ENCODE results near the gene ULK1. TPM values are rescaled to one million over a fixed set of nuclear protein-coding genes. Genes with fewer than 3 reads are reported as not detected.

Gene ULK1
- total RNA-seq, 4 donors from 2014 or later = 17.5 to 140 (median 28.0) TPM

- DNase-seq = no peak
Measured at GRCh38 chr12:131908092-131909080, 14.0 kb downstream of the ULK1 start.

GRCh38 chr12:131909081-131909751 lies 14.8 kb downstream of the ULK1 start:
- 95% methylated on average over 59 of the region's 61 CpGs; no CpG with 5 or more reads in 1 of the 2 donors for WGBS, 2 donors (ENCODE audit: low coverage in 1 of 2)
- no peaks in the 10 kb centered on the region for H3K9me3 ChIP-seq
- DNase-seq = no peak
- no peak overlapping the region for H3K4me3 ChIP-seq
- in situ Hi-C loops (cut with MboI; ENCODE audit: low pct_ligation_motif_present in 1 of 4, low pct_unique_long_range_greater_than_20kb in 1 of 4, low sequenced_read_pairs in 3 of 4) (no loop called here), intact Hi-C loops (cut with DNase I; ENCODE audit: low total_unique reads) (no loop called here)
- H3K27me3 ChIP-seq = no peaks in the 10 kb centered on the region
- peaks cover 0 to 26% (median 9%) of the 10 kb centered on the region in 4 donors for H3K36me3 ChIP-seq
- peaks cover 0 to 10% (median 8%) of the 10 kb centered on the region in 4 donors for H3K4me1 ChIP-seq
- no peak for TF ChIP-seq POLR2AphosphoS5 (IDR thresholded peaks at IDR 0.05)
- no peak for TF ChIP-seq EP300 (IDR thresholded peaks at IDR 0.05; ENCODE audit: low read depth)
- no peak for TF ChIP-seq CTCF (IDR thresholded peaks at IDR 0.05)
- no peak for TF ChIP-seq POLR2A (IDR thresholded peaks at IDR 0.05)
- no peak overlapping the region for H3K27ac ChIP-seq

More at GRCh38 chr12:131908092-131909080, 14.0 kb downstream of the ULK1 start:
- peaks cover 0 to 10% (median 8%) of the 10 kb centered on the region in 4 donors for H3K4me1 ChIP-seq
- no peak overlapping the region for H3K4me3 ChIP-seq
- no peak for TF ChIP-seq EP300 (IDR thresholded peaks at IDR 0.05; ENCODE audit: low read depth)
- no peak for TF ChIP-seq POLR2AphosphoS5 (IDR thresholded peaks at IDR 0.05)
- TF ChIP-seq CTCF (IDR thresholded peaks at IDR 0.05) = no peak
- TF ChIP-seq POLR2A (IDR thresholded peaks at IDR 0.05) = no peak
- H3K9me3 ChIP-seq = no peaks in the 10 kb centered on the region
- H3K27ac ChIP-seq = no peak overlapping the region
- in situ Hi-C loops (cut with MboI; ENCODE audit: low pct_ligation_motif_present in 1 of 4, low pct_unique_long_range_greater_than_20kb in 1 of 4, low sequenced_read_pairs in 3 of 4) (no loop called here), intact Hi-C loops (cut with DNase I; ENCODE audit: low total_unique reads) (no loop called here)
- 98% methylated on average over 90 of the region's 96 CpGs; no CpG with 5 or more reads in 1 of the 2 donors for WGBS, 2 donors (ENCODE audit: low coverage in 1 of 2)
- H3K27me3 ChIP-seq = no peaks in the 10 kb centered on the region
- H3K36me3 ChIP-seq = peaks cover 0 to 24% (median 6%) of the 10 kb centered on the region in 4 donors

GRCh38 chr12:131909752-131910219 lies 15.4 kb downstream of the ULK1 start:
- TF ChIP-seq EP300 (IDR thresholded peaks at IDR 0.05; ENCODE audit: low read depth) (no peak), CTCF (IDR thresholded peaks at IDR 0.05) (no peak), POLR2A (IDR thresholded peaks at IDR 0.05) (no peak), POLR2AphosphoS5 (IDR thresholded peaks at IDR 0.05) (no peak)
- intact Hi-C loops (cut with DNase I; ENCODE audit: low total_unique reads) = no loop called here
- Histone ChIP-seq H3K4me1 (peaks cover 0 to 10% (median 8%) of the 10 kb centered on the region in 4 donors), H3K9me3 (no peaks in the 10 kb centered on the region), H3K36me3 (peaks cover 0 to 30% (median 12%) of the 10 kb centered on the region in 4 donors), H3K27me3 (no peaks in the 10 kb centered on the region), H3K4me3 (no peak overlapping the region), H3K27ac (no peak overlapping the region)
- in situ Hi-C loops (cut with MboI; ENCODE audit: low pct_ligation_motif_present in 1 of 4, low pct_unique_long_range_greater_than_20kb in 1 of 4, low sequenced_read_pairs in 3 of 4) = no loop called here
- 93 to 95% methylated on average over 4 to 26 of the region's 26 CpGs for WGBS, 2 donors (ENCODE audit: low coverage in 1 of 2)
- DNase-seq = no peak
